ENCODE results near the gene BAG2.

The BAG2 gene

DNA sequence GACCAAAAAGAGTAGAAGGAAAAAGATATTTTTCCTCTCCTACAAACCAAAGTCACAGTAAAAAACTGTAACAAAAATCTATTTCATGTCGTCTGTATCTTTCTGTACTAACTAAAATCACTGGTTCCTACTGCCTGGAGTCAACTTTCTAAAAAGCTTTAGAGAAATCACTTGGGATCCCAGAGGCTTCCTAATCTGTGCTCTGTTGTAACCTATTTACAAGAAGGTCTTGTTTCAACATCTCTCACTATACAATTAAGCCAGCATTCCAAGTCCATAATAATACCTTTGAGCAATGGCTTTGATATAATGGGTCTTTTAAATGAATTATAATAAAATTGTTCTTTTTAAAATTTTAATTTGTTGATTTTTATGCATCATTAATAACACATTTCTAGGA lies 29.6 kb downstream of the BAG2 start:
- DNase-seq (ENCODE audit: low read depth): no peak
- TF ChIP-seq, protein P1, sequence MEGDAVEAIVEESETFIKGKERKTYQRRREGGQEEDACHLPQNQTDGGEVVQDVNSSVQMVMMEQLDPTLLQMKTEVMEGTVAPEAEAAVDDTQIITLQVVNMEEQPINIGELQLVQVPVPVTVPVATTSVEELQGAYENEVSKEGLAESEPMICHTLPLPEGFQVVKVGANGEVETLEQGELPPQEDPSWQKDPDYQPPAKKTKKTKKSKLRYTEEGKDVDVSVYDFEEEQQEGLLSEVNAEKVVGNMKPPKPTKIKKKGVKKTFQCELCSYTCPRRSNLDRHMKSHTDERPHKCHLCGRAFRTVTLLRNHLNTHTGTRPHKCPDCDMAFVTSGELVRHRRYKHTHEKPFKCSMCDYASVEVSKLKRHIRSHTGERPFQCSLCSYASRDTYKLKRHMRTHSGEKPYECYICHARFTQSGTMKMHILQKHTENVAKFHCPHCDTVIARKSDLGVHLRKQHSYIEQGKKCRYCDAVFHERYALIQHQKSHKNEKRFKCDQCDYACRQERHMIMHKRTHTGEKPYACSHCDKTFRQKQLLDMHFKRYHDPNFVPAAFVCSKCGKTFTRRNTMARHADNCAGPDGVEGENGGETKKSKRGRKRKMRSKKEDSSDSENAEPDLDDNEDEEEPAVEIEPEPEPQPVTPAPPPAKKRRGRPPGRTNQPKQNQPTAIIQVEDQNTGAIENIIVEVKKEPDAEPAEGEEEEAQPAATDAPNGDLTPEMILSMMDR (conservative IDR thresholded peaks at IDR 0.05; ENCODE audit: control insufficient read depth, insufficient read depth, low read depth, low read length): no peak
- H3K4me3 ChIP-seq (ENCODE audit: control insufficient read depth, low read depth, low read length): no peak overlapping the region

DNA sequence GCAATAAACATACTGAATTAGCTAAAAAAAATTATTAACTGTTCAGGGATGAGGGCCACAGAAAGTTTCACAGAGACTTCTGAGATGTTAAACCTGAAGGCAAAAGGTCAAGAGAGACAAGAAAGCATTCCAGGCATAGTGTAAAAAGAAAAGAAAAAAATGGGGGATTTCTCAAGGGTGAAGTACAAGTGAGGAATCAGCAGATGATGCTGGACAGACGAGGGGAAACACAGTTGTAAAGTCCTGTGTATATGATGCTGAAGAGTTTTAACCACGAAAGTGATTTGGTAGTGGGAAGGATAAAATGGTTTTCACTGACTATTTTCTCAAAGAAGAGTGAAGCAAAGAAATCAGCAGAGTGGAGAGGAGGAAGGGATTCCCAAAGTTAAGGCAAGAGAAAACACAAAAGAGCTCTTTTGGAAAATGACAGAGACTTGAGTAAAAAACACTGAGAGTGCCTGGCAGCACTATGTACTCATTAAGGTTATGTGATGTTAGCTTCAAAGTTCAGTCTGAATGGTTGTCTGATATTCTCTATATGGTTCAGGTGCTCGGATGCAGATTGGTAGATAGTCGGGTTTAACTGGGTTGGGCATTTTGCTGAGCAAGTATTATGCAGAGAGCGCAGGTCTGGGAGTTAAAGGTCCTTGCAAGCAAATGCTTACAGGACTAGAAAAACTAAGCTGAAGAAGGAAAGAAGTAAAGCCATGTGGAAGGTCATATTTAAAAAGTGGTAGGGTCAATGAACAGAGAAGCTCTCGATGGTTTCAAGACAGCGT lies 33.6 kb downstream of the BAG2 start:
- no peak overlapping the region for H3K4me3 ChIP-seq (ENCODE audit: control insufficient read depth, low read depth, low read length)
- DNase-seq (ENCODE audit: low read depth): no peak
- TF ChIP-seq, protein P1 (conservative IDR thresholded peaks at IDR 0.05; ENCODE audit: control insufficient read depth, insufficient read depth, low read depth, low read length): no peak

DNA sequence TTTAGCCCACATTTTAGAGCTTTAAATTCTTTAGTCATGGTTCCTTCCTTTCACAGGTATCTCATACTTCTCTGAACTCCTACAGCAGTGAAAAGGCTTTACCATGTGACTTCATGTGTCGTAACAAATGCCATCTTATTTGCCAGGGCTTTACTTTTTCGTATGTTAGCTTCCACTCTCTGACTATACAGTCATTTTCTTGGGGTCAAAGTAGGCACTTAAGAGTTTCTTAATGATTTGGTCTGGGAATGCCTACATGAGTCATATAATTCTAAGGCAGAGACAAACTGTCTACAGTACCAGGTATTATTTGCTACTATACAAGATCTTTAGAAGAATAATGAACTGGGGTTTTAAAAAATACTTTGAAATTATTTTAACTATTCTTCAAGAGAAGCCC lies 35.0 kb downstream of the BAG2 start:
- TF ChIP-seq, protein P1 (conservative IDR thresholded peaks at IDR 0.05; ENCODE audit: control insufficient read depth, insufficient read depth, low read depth, low read length): no peak
- no peak overlapping the region for H3K4me3 ChIP-seq (ENCODE audit: control insufficient read depth, low read depth, low read length)
- peak; percentile 68 for DNase-seq (ENCODE audit: low read depth)

DNA sequence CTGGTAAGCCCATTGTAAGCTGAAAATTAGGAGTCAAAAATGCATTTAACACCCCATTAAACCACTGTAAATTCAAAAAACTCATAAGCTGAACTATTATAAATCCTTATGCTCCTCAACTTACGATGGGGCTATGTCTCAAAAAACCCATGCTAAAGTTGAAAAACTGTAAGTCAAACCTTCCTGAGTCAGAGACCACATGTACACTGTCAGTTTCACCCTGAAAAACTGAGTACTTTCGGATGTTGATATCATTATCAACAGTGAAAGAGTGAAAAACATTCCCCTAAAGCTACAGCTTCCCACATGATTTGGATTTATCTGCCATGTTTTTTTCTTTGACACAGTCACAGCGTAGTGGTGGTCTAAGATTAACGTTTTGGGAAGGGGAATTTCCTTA lies 35.7 kb downstream of the BAG2 start:
- TF ChIP-seq, protein P1 (conservative IDR thresholded peaks at IDR 0.05; ENCODE audit: control insufficient read depth, insufficient read depth, low read depth, low read length): no peak
- no peak overlapping the region for H3K4me3 ChIP-seq (ENCODE audit: control insufficient read depth, low read depth, low read length)
- no peak for DNase-seq (ENCODE audit: low read depth)

DNA sequence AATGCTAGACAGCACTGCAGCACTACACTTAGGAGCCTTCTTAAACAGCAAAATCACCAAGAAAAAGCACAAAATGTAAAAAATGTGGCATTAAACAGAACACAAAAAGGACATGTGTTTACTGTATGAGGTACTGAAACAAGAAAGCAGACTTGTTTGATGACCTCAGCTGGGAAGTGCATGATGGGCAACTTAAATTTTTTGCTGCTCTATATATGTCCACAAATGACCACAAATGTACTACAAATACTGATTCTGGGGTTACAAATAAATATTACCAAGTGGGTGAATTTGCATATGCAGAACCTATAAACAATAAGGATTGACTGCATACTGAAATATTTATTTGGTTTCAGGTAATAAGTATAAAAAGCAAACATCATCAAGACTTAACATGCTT lies 36.9 kb downstream of the BAG2 start:
- TF ChIP-seq, protein P1 (conservative IDR thresholded peaks at IDR 0.05; ENCODE audit: control insufficient read depth, insufficient read depth, low read depth, low read length): no peak
- no peak overlapping the region for H3K4me3 ChIP-seq (ENCODE audit: control insufficient read depth, low read depth, low read length)
- DNase-seq (ENCODE audit: low read depth): no peak

DNA sequence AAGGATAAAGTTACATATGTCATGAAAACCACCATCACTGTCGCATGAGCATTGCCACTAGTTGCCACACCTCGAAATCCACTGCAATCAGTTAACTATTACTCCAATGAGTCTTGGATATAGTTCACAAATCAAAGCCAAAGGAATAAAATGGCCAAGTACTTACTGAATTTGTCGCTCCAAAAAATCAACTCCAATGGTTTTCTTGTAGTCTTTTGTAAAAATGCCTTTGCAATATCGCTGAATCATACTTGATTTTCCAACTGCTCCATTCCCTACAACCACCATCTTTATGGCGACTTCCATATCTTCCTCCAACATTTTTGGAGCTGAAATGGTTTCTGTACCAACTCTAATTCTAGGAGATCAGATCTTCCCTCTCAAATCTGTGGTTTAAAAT lies 37.9 kb downstream of the BAG2 start:
- TF ChIP-seq, protein P1 (conservative IDR thresholded peaks at IDR 0.05; ENCODE audit: control insufficient read depth, insufficient read depth, low read depth, low read length): no peak
- no peak for DNase-seq (ENCODE audit: low read depth)
- no peak overlapping the region for H3K4me3 ChIP-seq (ENCODE audit: control insufficient read depth, low read depth, low read length)
